GDM1 (cell line): ENCODE data around the gene GFY.

Experiments
- DNase-seq: peaks from one replicate; lab custom pipeline; 2025; lab: John Stamatoyannopoulos, UW

The GFY gene

DNA sequence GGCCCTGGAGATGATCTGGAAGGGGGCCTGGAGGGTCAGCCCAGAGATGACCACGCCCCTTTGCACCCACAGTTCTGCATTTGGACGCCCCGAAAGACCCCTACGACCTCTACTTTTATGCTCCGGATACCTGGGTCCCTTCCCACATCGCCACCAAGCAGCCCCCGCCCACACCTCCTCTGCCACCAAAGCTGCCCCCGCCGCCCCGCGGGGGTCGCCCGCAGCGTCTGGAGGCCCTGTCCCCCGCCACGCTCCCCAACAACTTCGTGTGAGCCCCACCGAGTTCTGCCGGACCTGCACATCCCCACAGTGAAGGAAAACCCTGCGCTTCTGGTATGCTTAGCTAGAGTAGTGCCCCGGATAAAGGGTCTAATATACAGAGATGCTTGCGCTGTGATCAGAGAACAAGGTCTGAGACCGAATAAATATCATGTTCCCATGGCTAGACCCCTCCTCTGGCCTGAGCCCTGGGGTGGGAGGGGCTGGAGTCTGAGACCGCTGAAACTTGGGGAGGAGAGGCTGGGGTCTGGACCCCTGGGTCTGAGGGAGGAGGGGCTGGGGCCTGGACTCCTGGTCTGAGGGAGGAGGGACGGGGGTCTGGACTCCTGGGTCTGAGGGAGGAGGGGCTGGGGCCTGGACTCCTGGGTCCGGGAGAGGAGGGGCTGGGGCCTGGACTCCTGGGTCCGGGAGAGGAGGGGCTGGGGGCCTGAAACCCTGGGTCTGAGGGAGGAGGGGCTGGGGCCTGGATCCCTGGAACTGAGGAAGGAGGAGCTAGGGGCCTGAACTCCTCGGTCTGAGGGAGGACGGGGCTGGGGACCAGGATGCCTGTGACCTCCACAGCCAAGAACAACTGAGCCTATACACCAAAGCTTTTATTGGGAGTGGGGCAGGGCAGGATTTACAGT is 3.6 kb downstream of the GFY start:
- DNase-seq = no peak

DNA sequence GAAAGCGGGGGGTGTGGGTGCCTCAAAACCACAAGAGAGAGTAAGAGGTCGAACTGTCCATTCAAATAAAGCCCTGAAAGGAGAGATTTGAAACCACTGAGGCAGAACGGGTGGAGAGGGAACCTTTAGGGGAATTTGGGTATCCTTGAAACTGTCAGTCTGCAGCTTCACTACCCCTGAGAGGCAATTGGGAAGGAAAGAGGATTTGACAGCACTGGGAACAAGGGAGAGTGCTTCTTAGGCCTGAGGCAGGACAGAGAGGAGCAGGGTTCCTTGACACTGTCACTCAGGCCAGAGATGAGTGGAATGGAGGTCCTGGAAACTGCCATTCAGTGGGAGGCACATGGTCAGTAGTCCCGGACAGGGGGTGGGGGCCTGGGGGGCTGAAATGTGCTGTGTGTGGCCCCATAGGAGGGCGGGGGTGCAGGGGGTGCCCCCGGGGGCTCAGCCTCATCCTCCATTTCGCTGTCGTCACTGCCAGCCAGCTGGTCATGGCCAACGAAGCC is 5.0 kb downstream of the GFY start:
- no peak for DNase-seq

DNA sequence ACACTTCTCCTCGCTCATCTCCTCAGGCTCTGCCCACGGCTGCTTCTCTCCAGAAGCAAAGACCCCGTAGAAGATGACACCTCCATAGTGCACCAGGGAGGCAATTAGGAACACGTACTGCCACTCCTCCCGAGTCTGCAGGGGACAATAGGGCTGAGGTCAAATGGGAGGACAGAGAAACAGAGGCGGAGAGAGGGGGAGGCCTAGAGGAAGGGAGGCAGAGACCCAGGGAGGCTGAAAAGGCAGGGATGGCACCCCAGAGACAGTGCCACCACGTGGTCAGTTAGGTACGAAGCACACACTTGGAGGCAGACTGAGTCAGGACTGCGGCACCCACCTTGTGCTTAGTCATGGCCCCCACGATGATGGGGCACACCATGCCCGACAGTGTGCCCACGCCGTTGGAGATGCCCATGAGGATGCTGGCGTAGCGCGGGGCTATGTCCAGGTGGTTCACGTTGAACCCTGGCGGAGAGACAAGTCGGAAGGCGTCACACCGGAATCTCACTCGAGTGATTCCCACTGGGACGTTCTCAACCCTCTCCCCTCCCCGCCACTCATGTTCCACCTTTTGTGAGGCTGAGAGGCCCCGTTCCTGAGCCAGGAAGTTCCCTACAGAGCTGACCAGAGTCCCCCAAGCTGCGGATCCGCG is 5.6 kb downstream of the GFY start:
- peak; percentile 30 for DNase-seq

- no peak for DNase-seq
Measured at GRCh38 chr19:49431330-49431749, 6.2 kb downstream of the GFY start.

- DNase-seq = no peak
Measured at GRCh38 chr19:49432141-49433073, 7.2 kb downstream of the GFY start.

DNA sequence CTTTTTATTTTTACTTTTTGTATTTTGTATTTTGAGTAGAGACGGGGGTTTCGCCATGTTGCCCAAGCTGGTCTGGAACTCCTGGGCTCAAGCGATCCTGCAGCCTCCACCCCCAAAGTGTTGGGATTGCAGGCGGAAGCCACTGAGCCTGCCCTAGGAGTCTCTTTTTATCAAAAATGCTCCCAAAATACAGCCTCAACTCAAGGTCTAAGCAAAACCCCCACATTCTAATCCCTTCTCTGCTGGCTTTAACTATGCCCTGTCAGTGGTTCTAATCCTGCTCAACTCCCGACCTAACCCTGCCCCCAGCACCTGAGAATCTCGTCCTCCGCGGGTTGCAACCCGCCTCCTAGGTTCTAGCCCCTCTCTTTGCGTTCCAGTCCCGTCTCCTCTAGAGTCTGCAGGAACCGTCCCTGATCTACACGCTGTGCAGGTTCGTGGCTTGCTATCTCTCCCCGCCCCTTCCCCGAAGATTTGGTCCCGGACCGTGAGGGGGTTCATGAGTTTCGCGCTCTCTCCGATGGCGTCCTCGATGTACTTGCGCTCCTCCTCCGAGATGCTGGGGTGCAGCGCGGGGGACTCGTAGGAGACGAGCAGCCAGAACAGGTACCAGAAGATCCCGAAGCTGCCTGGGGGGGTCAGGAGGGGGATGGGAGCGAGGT is 8.2 kb downstream of the GFY start:
- DNase-seq = no peak

GRCh38 chr19:49434907-49435583 is 9.9 kb downstream of the GFY start:
- no peak for DNase-seq

DNA sequence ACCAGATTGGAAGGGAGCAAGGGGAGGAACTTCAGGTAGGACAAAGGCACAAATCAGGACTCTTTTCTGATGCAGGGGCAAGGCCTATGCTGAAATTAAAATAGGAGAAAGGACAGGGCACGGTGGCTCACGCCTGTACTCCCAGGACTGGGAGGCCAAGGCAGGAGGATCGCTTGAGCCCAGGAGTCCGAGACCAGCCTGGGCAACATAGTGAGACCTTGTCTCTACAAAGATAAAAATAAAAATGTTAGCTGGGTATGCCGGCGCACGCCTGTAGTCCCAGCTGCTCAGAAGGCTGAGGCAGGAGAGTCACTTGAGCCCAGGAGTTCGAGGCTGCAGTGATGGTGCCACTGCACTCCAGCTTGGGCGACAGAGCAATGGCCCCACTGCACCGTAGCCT is 10.5 kb downstream of the GFY start:
- no peak for DNase-seq

- no peak for DNase-seq
Measured at GRCh38 chr19:49436381-49437017, 11.3 kb downstream of the GFY start.

DNA sequence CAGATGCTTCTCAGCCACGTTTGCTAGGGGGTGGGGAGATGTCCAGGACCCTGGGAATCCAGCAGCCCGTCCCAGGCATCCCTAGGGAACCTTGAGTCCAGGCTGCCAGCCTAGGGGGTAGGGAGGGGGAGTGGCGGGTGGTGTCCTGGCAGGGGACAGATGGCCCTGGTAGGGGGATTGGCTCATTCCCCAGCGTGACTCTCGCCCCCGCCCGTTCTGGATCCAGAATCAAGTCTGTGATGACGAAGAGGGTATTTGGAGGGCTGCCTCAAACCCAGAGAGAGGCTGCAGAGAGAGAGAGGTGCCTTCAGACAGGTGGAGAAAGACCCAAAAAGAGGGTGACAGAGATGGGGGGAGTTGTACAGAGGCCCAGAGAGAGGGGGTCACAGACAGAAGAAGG is 12.0 kb downstream of the GFY start:
- no peak for DNase-seq

- DNase-seq = no peak
Measured at GRCh38 chr19:49438261-49438660, 13.1 kb downstream of the GFY start.

DNA sequence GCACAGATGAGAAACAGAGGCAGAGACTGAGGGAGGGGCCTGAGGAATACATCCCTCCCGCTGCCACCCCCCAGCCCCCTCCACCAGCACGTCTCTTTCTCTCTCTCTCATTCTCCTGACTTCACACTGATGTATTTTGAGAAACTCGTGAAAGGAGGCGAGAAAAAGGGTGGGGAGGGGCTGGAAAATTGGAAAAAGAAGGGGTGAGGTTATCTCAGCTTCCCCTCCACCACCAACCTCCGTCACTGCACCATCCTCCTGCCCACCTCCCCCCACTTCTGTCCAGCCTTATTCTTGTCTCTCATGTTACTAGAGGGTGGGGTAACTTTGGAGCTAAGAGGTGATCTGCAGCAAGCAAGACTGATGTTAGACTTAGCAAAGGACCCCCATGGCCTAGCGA is 14.6 kb downstream of the GFY start:
- no peak for DNase-seq

DNA sequence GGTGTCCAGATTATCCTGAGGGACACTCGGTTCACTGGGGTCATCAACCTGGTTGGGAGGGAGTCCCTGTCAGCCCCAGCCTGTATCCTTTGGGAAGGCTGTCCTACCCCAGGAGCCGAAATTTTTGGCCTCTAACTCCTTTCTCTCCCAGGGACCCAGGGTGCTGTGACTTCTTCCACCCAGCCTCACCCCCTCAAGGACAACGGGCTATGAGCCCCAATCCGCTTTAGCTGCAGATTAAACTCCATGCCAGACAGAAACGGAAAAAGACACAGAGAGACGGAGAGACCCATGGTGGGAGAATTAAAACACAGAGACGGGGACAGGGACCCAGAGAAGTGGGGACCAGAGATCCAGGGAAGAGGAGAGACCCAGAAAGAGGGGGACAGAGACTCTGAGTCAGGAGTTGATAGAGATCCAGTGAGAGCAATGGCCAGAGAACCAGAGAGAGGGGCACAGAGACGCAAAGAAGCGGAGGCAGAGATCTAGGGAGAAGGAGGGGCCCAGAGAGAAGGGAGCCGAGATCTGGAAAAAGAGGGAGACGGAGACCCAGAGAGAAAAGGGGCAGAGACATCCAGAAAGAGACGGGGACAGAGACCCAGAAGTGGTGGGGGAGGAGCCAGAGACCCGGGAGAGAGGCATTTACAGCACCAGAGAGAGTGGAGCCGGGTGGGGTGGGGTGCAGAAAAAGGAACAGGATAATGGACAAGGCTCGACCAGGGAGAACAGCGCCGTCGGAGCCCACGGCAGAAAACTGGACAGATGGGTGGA is 15.4 kb downstream of the GFY start:
- no peak for DNase-seq

DNA sequence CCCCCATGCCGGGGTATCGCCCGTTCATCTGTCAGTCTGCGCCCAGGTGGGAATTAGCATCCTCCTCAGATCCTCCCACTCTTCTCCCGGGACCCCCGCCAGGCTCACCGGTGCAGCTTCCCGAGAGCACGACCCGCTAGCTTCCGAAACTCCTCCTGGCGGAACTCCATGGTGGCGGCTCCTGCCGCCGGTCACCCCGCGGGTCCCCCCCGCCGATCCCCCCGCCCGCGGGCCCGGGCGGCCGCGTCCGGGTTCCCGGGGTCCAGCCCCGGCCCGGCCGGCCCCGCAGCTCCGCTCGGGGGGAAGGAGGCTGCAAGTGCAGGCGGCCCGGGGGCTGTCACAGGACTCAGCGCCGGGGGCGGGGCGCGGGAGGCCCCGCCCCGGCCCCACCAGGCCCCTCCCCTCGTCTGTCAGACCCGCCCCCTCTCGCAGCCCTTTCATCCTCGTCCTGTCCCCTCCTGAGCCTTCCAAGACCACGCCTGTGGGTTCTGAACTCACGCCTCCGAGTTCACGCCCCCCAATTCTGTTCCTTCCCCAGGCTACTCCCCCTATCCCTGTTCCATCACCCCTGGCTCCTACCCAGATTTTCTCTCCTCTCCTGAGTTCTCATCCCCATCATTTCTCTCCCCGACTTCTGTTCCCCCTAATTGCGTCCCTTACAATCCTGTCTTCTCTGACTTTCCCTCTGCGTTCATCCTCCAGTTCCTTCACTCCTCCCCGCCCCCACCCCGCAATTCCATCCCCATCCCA is 16.2 kb downstream of the GFY start, which contains the start of gene SLC17A7:
Gene SLC17A7 (minus strand): TSS at position 318 of the 750 bp plus-strand sequence. CDS start 148 bp downstream, at position 170.
- peak; percentile 10 for DNase-seq

- no peak for DNase-seq
Measured at GRCh38 chr19:49441960-49442350, 16.8 kb downstream of the GFY start.

DNA sequence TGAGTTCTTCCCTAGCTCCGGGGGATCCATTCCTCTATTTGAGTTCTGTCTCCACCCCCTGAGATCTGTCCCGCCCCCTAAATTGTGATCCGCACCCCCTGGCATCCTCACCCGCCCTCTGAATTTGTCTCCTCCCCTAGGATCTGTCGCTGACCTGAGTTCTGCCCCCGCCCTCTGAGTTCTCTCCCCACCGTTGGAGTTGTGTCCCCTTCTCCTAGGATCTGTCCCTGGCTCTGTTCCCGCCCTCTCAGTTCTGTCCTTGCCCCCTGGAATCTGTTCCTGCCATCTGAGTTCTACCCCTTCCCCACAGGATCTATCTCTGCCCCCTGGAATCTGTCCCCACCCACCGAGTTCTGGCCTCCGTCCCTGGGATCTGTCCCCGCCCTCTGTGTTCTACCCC is 17.2 kb downstream of the GFY start:
- peak; percentile 53 for DNase-seq

- peak; percentile 91 for DNase-seq
Measured at GRCh38 chr19:49442771-49443365, 17.7 kb downstream of the GFY start.

DNA sequence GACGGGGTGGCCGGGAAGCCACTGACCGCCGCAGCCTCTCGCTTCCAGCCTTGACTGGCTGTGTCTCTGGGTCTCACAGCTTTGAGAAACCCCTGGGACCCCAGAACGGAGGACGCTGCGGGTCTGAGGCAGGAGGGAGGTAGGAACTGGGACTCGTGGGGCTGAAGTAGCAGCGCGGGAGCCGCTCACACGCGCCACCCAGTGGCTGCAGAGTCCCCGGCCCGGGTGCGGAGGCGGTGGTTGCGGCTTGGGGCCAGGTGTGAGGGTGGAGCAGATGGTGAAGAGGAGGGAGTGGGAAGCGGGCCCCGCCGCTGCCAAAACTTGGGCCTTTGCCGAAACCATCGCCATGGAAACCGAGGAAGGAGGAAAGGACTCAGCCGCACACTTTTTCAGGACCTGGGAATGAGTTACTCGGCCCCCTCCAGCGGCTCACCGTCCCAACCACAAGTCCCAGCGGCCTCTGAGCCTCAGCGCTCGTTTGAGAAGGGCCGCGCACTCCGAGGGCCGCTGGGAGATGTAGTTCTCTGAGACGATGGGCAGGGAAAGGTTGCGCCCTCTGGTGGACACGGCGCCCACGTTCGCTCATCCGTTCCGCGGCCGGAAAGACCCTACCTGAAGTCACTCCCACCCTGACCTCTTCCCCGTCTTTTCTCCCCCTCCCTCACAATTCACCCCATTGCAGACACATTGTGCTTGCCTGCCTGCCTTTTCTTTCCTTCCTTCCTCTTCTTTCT is 18.3 kb downstream of the GFY start:
- peak; percentile 91 for DNase-seq
